Retinal pigment epithelial cell (primary cell): ENCODE measurements around the gene CLCN6.

Source experiments
- DNase-seq: peaks from one replicate; pipeline ENCODE4 v3.0.0-alpha.2; 2010; ENCODE audit warnings: low read depth
- H3K4me3 ChIP-seq: 2 replicates; pipeline ENCODE4 v1.5.1; 2011; ENCODE audit warnings: mild to moderate bottlenecking, low read length, control low read depth, moderate library complexity
- CTCF ChIP-seq: conservative IDR thresholded peaks from 2 replicates; pipeline ENCODE4 v1.5.1; 2011; ENCODE audit warnings: low read depth, low read length, control low read depth, inconsistent platforms

Gene CLCN6

DNA sequence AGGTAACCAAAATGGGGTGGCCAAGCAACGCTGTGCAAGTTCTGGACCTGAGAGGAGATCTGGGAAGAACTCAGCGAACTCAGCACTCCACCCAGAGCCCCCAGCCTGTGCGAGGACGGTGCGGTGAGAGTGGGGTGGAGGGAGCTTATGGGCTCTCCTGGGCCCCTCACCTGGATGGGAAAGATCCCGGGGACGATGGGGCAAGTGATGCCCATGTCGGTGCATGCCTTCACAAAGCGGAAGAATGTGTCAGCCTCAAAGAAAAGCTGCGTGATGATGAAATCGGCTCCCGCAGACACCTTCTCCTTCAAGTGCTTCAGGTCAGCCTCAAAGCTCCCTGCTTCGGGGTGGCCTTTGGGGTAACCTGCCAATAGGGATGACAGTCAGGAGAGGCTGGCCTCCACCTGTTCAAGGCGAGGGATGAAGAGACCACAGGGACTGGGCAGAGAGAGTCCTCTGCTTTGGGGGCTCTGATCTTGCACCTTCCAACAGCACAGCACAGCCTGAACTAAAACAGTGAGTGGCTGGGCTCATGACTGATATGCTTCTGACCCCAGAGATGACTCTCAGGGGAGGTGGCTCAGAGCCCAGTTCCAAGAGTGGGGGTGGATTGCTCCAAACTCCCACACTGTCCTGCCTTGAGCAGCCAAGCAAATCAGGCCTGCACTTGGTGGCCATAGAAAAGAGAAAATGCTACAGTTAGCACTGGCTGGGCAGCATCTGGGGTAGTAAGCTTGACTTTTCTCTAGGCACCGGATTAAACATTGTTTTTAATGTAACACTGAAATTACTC lies 9.8 kb upstream of the CLCN6 start:
- H3K4me3 ChIP-seq = no peak overlapping the region
- DNase-seq = no peak
- no peak for TF ChIP-seq CTCF

DNA sequence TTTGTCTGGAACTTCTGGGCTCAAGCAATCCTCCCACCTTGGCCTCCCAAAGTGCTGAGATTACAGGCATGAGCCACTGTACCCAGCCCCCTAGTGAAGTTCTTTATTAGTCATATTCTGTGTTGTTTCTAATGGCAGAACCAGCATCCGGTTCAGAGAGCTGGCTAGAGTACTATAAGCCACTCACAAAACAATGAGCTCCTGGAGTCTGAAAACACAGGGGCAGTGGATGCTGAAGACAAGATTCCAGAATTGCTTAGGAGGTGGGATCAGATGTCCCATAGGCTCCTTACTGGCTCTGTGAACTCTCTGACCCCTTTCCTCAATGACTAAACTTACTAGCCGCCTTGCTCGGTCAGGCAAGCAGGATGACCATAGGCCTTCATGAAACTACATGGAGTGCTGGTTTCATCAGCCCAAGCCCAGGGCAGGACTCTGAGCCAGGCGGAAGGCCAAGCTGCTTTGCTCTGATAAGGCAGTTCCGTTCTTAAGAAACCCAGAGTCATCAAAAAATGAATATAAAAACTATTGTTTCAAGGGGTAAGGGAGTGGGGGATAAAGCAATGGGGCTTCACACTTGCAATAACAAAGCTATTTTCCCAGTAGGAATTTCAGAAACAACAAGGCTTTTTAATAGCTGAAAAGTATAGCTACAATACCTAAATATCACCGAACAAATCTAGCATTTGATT lies 8.3 kb upstream of the CLCN6 start:
- DNase-seq = no peak
- no peak for TF ChIP-seq CTCF
- H3K4me3 ChIP-seq = no peak overlapping the region

- TF ChIP-seq CTCF = no peak
- DNase-seq = no peak
These were observed 6.9 kb upstream of the CLCN6 start for GRCh38 chr1:11799099-11799498.

GRCh38 chr1:11799896-11800295 lies 6.1 kb upstream of the CLCN6 start:
- no peak for DNase-seq
- no peak for TF ChIP-seq CTCF
- H3K4me3 ChIP-seq = no peak overlapping the region

More at GRCh38 chr1:11799099-11799498, 6.9 kb upstream of the CLCN6 start:
- H3K4me3 ChIP-seq = no peak overlapping the region

DNA sequence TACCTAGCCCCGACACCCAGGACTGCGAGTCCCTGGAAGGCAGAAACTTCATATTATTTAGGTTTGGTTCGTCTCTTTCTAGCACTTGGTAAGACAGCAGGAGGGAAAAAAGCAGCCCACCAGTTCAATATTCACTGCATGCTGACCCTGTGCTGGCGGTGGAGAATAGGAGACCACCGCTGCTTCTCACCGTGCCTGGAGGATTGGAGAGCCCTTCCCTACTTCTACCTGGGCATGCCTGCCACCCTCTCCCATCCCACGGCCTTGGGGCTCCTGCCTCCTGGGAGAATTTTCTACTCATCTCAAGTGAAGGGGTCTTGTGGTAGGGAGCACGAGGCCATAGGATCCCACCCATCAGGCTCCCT lies 5.6 kb upstream of the CLCN6 start:
- DNase-seq = no peak
- no peak overlapping the region for H3K4me3 ChIP-seq
- no peak for TF ChIP-seq CTCF

DNA sequence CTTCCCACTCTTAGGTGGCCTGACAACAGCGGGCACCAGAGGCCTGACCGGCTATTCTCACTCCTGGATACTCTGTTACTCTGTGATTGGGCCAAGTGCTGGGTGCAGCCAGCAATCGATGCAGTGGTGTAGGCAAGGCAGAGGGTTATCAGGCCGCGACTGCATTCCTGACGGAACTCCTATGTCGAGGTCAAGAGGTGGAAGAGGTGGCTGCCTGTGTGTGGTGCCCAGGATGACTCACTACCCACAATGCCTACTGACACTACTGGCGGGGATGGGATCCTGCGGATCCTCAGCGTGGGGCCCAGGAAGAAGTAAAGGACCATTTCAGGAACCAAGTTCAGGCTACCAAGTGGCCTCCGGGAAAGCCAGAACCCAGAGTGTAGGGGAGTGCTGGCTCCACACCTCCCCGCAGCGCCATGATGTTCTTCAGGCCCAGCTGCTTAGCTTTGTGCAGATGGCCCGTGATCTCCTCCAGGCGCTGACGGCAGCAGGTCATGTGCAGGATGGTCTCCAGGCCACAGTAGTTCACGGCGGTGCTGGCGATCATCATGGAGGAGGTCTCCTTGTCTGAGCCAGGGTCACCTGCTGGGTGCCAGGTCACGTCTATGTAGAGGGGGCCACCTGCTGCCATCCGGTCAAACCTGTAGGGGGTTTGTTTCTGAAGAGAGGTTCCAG lies 5.1 kb upstream of the CLCN6 start:
- DNase-seq = no peak
- TF ChIP-seq CTCF = no peak
- H3K4me3 ChIP-seq = no peak overlapping the region

GRCh38 chr1:11802616-11802972 lies 3.4 kb upstream of the CLCN6 start:
- H3K4me3 ChIP-seq = peak overlapping the region; percentile 68
- no peak for TF ChIP-seq CTCF
- DNase-seq = no peak
